GM20431 (cell line): ENCODE measurements around the gene SLC5A9.
"Not testable (repeated sequence)": the region's sequence is repeated elsewhere in the genome, so short reads cannot be mapped to it uniquely, and the experiment has no call there.

ENCODE experiments used
- in situ Hi-C: fragments of 300-500 bp; cut with MseI, MboI; formaldehyde crosslinking; loops from one replicate; pipeline ENCODE4 v1.15.0; 2020; ENCODE audit warnings: low sequenced_read_pairs; ENCODE audit not compliant: unreplicated experiment

The SLC5A9 gene

GRCh38 chr1:48232722-48233121 lies 10.2 kb downstream of the SLC5A9 start:
- in situ Hi-C loops = no loop called here

- in situ Hi-C loops = no loop called here
Measured at GRCh38 chr1:48233666-48234485, 11.4 kb downstream of the SLC5A9 start.

GRCh38 chr1:48235652-48236051 lies 13.1 kb downstream of the SLC5A9 start:
- in situ Hi-C loops = no loop called here

- in situ Hi-C loops = no loop called here
Measured at GRCh38 chr1:48236716-48237470, 14.4 kb downstream of the SLC5A9 start.

GRCh38 chr1:48242141-48242736 lies 19.7 kb downstream of the SLC5A9 start:
- in situ Hi-C loops = no loop called here

- in situ Hi-C loops = no loop called here
Measured at GRCh38 chr1:48245106-48245505, 22.6 kb downstream of the SLC5A9 start.

GRCh38 chr1:48246727-48247126 lies 24.2 kb downstream of the SLC5A9 start:
- in situ Hi-C loops = no loop called here

- in situ Hi-C loops = no loop called here
Measured at GRCh38 chr1:48248356-48248755, 25.8 kb downstream of the SLC5A9 start.

- in situ Hi-C loops = no loop called here
Measured at GRCh38 chr1:48249868-48250267, 27.4 kb downstream of the SLC5A9 start.

- in situ Hi-C loops = no loop called here
Measured at GRCh38 chr1:48250572-48250971, 28.1 kb downstream of the SLC5A9 start.

- in situ Hi-C loops = no loop called here
Measured at GRCh38 chr1:48251323-48251722, 28.8 kb downstream of the SLC5A9 start.

GRCh38 chr1:48251821-48252220 lies 29.3 kb downstream of the SLC5A9 start:
- in situ Hi-C loops = no loop called here

- in situ Hi-C loops = no loop called here
Measured at GRCh38 chr1:48254254-48254653, 31.7 kb downstream of the SLC5A9 start.

- in situ Hi-C loops = no loop called here
Measured at GRCh38 chr1:48258106-48258505, 35.6 kb downstream of the SLC5A9 start.

GRCh38 chr1:48261881-48262400 lies 39.4 kb downstream of the SLC5A9 start:
- in situ Hi-C loops = no loop called here

GRCh38 chr1:48263041-48263440 lies 40.5 kb downstream of the SLC5A9 start:
- in situ Hi-C loops = no loop called here

GRCh38 chr1:48266576-48266975 lies 44.1 kb downstream of the SLC5A9 start:
- in situ Hi-C loops = no loop called here

- in situ Hi-C loops = not testable (repeated sequence)
Measured at GRCh38 chr1:48277437-48277836, 54.9 kb downstream of the SLC5A9 start.

- in situ Hi-C loops = not testable (repeated sequence)
Measured at GRCh38 chr1:48282329-48282728, 59.8 kb downstream of the SLC5A9 start.

GRCh38 chr1:48284696-48285420 lies 62.3 kb downstream of the SLC5A9 start:
- in situ Hi-C loops = not testable (repeated sequence)
